K562 (cell line): ENCODE measurements around the gene ACBD3. TPM values are rescaled to one million over a fixed set of nuclear protein-coding genes. Genes with fewer than 3 reads are reported as not detected.
A peak's percentile ranks its signal among the peaks of the same experiment; 100 is the strongest.

Experiments used
- ATAC-seq: fragments of 200-7000 bp; cut with Tn5 transposase; 3 replicates; pipeline ENCODE4 v1.9.1; 2020; ENCODE audit warnings: moderate library complexity
- BruUV-seq: library from RNA; stranded (reverse); fragments of 400-500 nt; replicated peaks from 2 replicates; lab custom pipeline; 2021; lab: Mats Ljungman, UMichigan
- CTCF ChIA-PET: fragments of 300-600 bp; formaldehyde crosslinking; extraction: SDS; loops from one replicate; lab custom pipeline; 2021; ENCODE audit warnings: low intra/inter-chr PET ratio; lab: Yijun Ruan, JAX
- POLR2A ChIA-PET: fragments of 300-600, 350-650 bp; sonication (Branson Sonifier 250); formaldehyde crosslinking; extraction: SDS; loops from one replicate; lab custom pipeline; 2021; ENCODE audit warnings: antibody characterized with exemption, inconsistent platforms; lab: Yijun Ruan, JAX
- DNase-seq, 4 experiments: peaks; one replicate each; pipeline versions ENCODE4 v3.0.0 to v3.0.0-alpha.2; 2011 to 2018; ENCODE audit warnings: low spot score in 3 of 4, mixed read lengths in 3 of 4; ENCODE audit errors: extremely low read depth in 1 of 4
- FAIRE-seq: peaks from 2 replicates; lab custom pipeline; 2011; peaks lifted over from hg19 to GRCh38; lab: Jason Lieb, UNC
- H2AFZ ChIP-seq: 2 replicates; pipeline ENCODE4 v1.6.0; 2011; ENCODE audit warnings: low read depth, low read length, control low read depth, inconsistent platforms
- H3K27ac ChIP-seq: fragments of 200-600 bp; 3 replicates; pipeline ENCODE4 v1.8.0; 2011; ENCODE audit warnings: low read depth, mild to moderate bottlenecking, control low read depth, inconsistent platforms, low read length, moderate library complexity, mixed read lengths; ENCODE audit errors: extremely low read depth
- H3K27me3 ChIP-seq, 2 experiments: fragments of 300-600 bp in 1 of 2; 2 replicates in 1 of 2; 3 replicates in 1 of 2; pipeline versions ENCODE4 v1.6.0 to v1.8.0; 2011; ENCODE audit warnings: inconsistent platforms in 2 of 2, low read length in 2 of 2, mild to moderate bottlenecking in 1 of 2, mixed read lengths in 1 of 2, moderate library complexity in 1 of 2; ENCODE audit not compliant: control insufficient read depth in 2 of 2, insufficient read depth in 2 of 2
- H3K36me3 ChIP-seq: fragments of 300-600 bp; 3 replicates; pipeline ENCODE4 v1.8.0; 2011; ENCODE audit warnings: mild to moderate bottlenecking, low read length, inconsistent platforms; ENCODE audit not compliant: control insufficient read depth, insufficient read depth
- H3K4me1 ChIP-seq, 2 experiments: fragments of 200-600 bp in 1 of 2; replicated peaks in 1 of 2; 2 replicates in 1 of 2; 3 replicates in 1 of 2; pipeline versions ENCODE4 v1.5.1 to v1.8.0; 2011; ENCODE audit warnings: inconsistent platforms in 2 of 2, low read length in 2 of 2, mild to moderate bottlenecking in 1 of 2, mixed read lengths in 1 of 2, moderate library complexity in 1 of 2; ENCODE audit not compliant: control insufficient read depth in 2 of 2, insufficient read depth in 2 of 2
- H3K4me2 ChIP-seq: 2 replicates; pipeline ENCODE4 v1.6.1; 2011; ENCODE audit warnings: low read length, control low read depth, inconsistent platforms, mixed read lengths; ENCODE audit not compliant: insufficient read depth
- H3K4me3 ChIP-seq: fragments of 200-600 bp; sonication (generic), shearing (Covaris generic); 2 replicates; pipeline ENCODE4 v1.5.1; 2016; ENCODE audit warnings: control low read depth, inconsistent platforms
- H3K79me2 ChIP-seq: fragments of 200-600 bp; 3 replicates; pipeline ENCODE4 v1.8.0; 2011; ENCODE audit warnings: low read length, inconsistent platforms; ENCODE audit not compliant: control insufficient read depth, insufficient read depth
- H3K9ac ChIP-seq, 2 experiments: 2 replicates each; pipeline versions ENCODE4 v1.6.0 to v1.6.1; 2011; ENCODE audit warnings: low read depth in 2 of 2, low read length in 2 of 2, control low read depth in 1 of 2, inconsistent platforms in 1 of 2, mild to moderate bottlenecking in 1 of 2, mixed read lengths in 1 of 2; ENCODE audit not compliant: insufficient read depth in 1 of 2
- H3K9me1 ChIP-seq: one replicate; pipeline ENCODE4 v1.6.0; 2011; ENCODE audit warnings: inconsistent platforms, mild to moderate bottlenecking, low read length, moderate library complexity; ENCODE audit not compliant: control insufficient read depth, insufficient read depth
- H3K9me3 ChIP-seq: replicated peaks from 2 replicates; pipeline ENCODE4 v1.5.1; 2011; ENCODE audit warnings: low read depth, low read length, inconsistent platforms; ENCODE audit not compliant: control insufficient read depth, insufficient read depth
- H4K20me1 ChIP-seq: replicated peaks from 2 replicates; pipeline ENCODE4 v1.6.1; 2011; ENCODE audit warnings: low read length, inconsistent platforms, mixed read lengths; ENCODE audit not compliant: control insufficient read depth, insufficient read depth
- BRF1 ChIP-seq: IDR thresholded peaks from 3 replicates; pipeline ENCODE4 v1.6.1; 2011; ENCODE audit warnings: borderline replicate concordance, mild to moderate bottlenecking; ENCODE audit not compliant: insufficient read length; ENCODE audit errors: extremely low read depth
- FOXP1 ChIP-seq: sonication (generic); formaldehyde crosslinking; IDR thresholded peaks from 2 replicates; pipeline ENCODE4 v1.8.0; 2022; ENCODE audit warnings: mild to moderate bottlenecking, missing genetic modification reagents
- HDAC3 ChIP-seq: fragments of 450-650 bp; IDR thresholded peaks from 2 replicates; pipeline ENCODE4 v1.6.1; 2018; ENCODE audit warnings: borderline replicate concordance, mild to moderate bottlenecking, moderate library complexity; ENCODE audit not compliant: partially characterized antibody
- HDAC8 ChIP-seq: fragments of 450-650 bp; IDR thresholded peaks from 2 replicates; pipeline ENCODE4 v1.6.1; 2016; ENCODE audit warnings: mild to moderate bottlenecking, missing genetic modification characterization, moderate library complexity, missing compliant biosample characterization
- MTA3 ChIP-seq: fragments of 450-650 bp; formaldehyde crosslinking; IDR thresholded peaks from 2 replicates; pipeline ENCODE4 v1.6.1; 2017; ENCODE audit warnings: mild to moderate bottlenecking, borderline replicate concordance
- NR2C1 ChIP-seq, 2 experiments: fragments of 450-650 bp; IDR thresholded peaks; 2 replicates each; pipeline ENCODE4 v1.6.1; 2017; ENCODE audit warnings: mild to moderate bottlenecking in 2 of 2, antibody characterized with exemption in 1 of 2, inconsistent platforms in 1 of 2, missing compliant biosample characterization in 1 of 2, missing genetic modification characterization in 1 of 2
- RREB1 ChIP-seq: fragments of 250-450 bp; sonication (Bioruptor Pico); IDR thresholded peaks from 2 replicates; pipeline ENCODE4 v1.4.0; 2020
- SMARCC2 ChIP-seq: fragments of 450-650 bp; IDR thresholded peaks from 2 replicates; pipeline ENCODE4 v1.6.1; 2017; ENCODE audit warnings: antibody characterized with exemption, moderate library complexity, mild to moderate bottlenecking, low read depth
- ZNF384 ChIP-seq: IDR thresholded peaks from 2 replicates; pipeline ENCODE4 v1.6.1; 2012; ENCODE audit warnings: low read depth, low read length, improper control_type of control experiment
- ZNF57 ChIP-seq: fragments of 450-650 bp; formaldehyde crosslinking; IDR thresholded peaks from 2 replicates; pipeline ENCODE4 v1.4.0; 2020; ENCODE audit warnings: mild to moderate bottlenecking, moderate library complexity
- WGBS: fragments of 100-300 bp; shearing (Covaris generic); methylation state at CpG from one replicate; pipeline ENCODE4 v1.1.6; 2016; ENCODE audit warnings: low coverage, mixed read lengths; ENCODE audit not compliant: insufficient coverage; ENCODE audit errors: missing lambda C conversion rate; 5-methylcytosine and 5-hydroxymethylcytosine counted together
- in situ Hi-C: fragments of 300-500 bp; cut with MboI; formaldehyde crosslinking; loops from 4 replicates; pipeline ENCODE4 v1.15.0; 2018; ENCODE audit warnings: inconsistent platforms, mixed read lengths
- intact Hi-C: fragments of 100-400 bp; cut with micrococcal nuclease; formaldehyde crosslinking; loops from 2 replicates; pipeline ENCODE4 v1.14.2; 2022
- polyA plus RNA-seq, 8 experiments: library from polyadenylated mRNA; depleted of rRNA in 4 of 8; stranded (reverse) in 5 of 8; unstranded in 3 of 8; fragments of >200 nt; fragmentation: Nextera tagmentation in 2 of 8; fragmentation: Illumina TruSeq in 1 of 8; extraction: Ambion mirVana in 2 of 8; extraction: Trizol in 1 of 8; gene quantifications; 2 replicates each; pipeline versions ENCODE4 v1.2.1 to v1.2.3, GENCODE V29; 2011 to 2014; ENCODE audit warnings: inconsistent platforms in 1 of 8, missing spikeins in 1 of 8
- total RNA-seq, 7 experiments: library from RNA; depleted of rRNA in 6 of 7; stranded (reverse); fragments of >200 nt in 6 of 7; fragmentation: Illumina TruSeq in 2 of 7; extraction: Trizol in 2 of 7; gene quantifications; 2 replicates each; pipeline versions ENCODE4 v1.2.1 to v1.2.3, GENCODE V29; 2011 to 2021; ENCODE audit warnings: low replicate concordance in 1 of 7

Gene ACBD3
- total and polyA plus RNA-seq, 9 of the 15 experiments (the other 6 are each of a cell fraction or from before 2014, with no cell fraction given), result 11.1 to 36.7 (median 26.9) TPM

- TF ChIP-seq NR2C1 (IDR thresholded peaks at IDR 0.05) (no peak), NR2C1 (tag; IDR thresholded peaks at IDR 0.05) (0 out of 2 replicates have a peak, but pooled peaks have one; percentile 33), HDAC3 (no peak), ZNF57 (no peak)
Observed at GRCh38 chr1:226131639-226132038, 54.9 kb downstream of the ACBD3 start (continued).

DNA sequence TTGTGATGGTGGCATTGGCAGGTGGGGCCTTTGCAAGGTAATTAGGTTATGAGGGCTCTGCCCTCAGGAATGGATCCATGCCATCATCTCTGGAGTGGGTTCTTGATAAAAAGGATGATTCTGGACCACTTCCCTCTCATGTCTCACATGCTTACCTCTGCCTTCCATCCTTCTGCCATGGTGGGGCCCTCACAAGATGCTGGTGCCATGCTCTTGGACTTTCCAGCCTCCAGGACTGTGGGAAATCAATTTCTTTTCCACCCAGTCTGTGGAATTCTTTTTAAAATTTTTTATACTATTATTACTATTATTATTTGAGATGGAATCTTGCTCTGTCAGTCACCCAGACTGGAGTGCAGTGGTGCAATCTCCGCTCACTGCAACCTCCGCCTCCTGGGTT, 57.3 kb downstream of the ACBD3 start:
- FAIRE-seq (no peak), DNase-seq (no peak), ATAC-seq (no peak)
- Histone ChIP-seq H3K79me2 (no peaks in the 10 kb centered on the region), H3K9ac (no peak overlapping the region), H3K27me3 (no peaks in the 10 kb centered on the region; a peak in 1 of 5 replicates), H3K9me1 (no peaks in the 10 kb centered on the region), H3K36me3 (no peaks in the 10 kb centered on the region), H3K4me3 (no peak overlapping the region), H3K4me1 (peaks cover 7 to 28% of the 10 kb centered on the region in 2 experiments), H3K27ac (no peak overlapping the region), H3K4me2 (no peak overlapping the region), H4K20me1 (peaks cover 4% of the 10 kb centered on the region; the same call in 1 of the 2 replicates), H2AFZ (no peak overlapping the region), H3K9me3 (no peaks in the 10 kb centered on the region)
- in situ Hi-C loops, result loop anchor here (10.0 kb wide), 1 partner anchor 654 kb away; no protein-coding TSS in a partner anchor
- TF ChIP-seq RREB1 (CRISPR knock-in tag) (no peak), BRF1 (no peak), MTA3 (no peak), ZNF384 (no peak), HDAC8 (no peak), SMARCC2 (no peak), ZNF57 (no peak), FOXP1 (CRISPR knock-in tag) (no peak)
- 100% methylated on average over 2 of the region's 2 CpGs for WGBS
- intact Hi-C loops, result loop anchor here (10.0 kb wide), 1 partner anchor 476 kb away; no protein-coding TSS in a partner anchor
- ChIA-PET POLR2A (interaction anchor here (0.6 to 0.7 kb wide), 2 partner anchors 209 to 706 kb away, joined by 3 read pairs; no protein-coding TSS in a partner anchor), CTCF (no interaction called here)
- no TSS peak for BruUV-seq
